Tibial nerve (tissue), 4 donors: ENCODE measurements around the gene SYCE1.

ENCODE experiments used
- EP300 ChIP-seq, 2 donors: sonication (generic); formaldehyde crosslinking; IDR thresholded peaks; one replicate each; pipeline ENCODE4 v1.6.1; 2017; ENCODE audit warnings: antibody characterized with exemption in 2 of 2, mild to moderate bottlenecking in 1 of 2
- POLR2A ChIP-seq, 2 donors: fragments of 450-650 bp; IDR thresholded peaks; one replicate each; pipeline ENCODE4 v1.6.1; 2017; ENCODE audit warnings: antibody characterized with exemption in 2 of 2, mild to moderate bottlenecking in 2 of 2, moderate library complexity in 2 of 2
- TF ChIP-seq, protein P1 (sequence below), 5 experiments: fragments of 200-600 bp in 3 of 5; fragments of 450-650 bp in 2 of 5; sonication (generic) in 3 of 5; IDR thresholded peaks; one replicate each; pipeline ENCODE4 v1.5.1; 2016 to 2019; ENCODE audit warnings: antibody characterized with exemption in 5 of 5, mild to moderate bottlenecking in 3 of 5, moderate library complexity in 2 of 5

DNA sequence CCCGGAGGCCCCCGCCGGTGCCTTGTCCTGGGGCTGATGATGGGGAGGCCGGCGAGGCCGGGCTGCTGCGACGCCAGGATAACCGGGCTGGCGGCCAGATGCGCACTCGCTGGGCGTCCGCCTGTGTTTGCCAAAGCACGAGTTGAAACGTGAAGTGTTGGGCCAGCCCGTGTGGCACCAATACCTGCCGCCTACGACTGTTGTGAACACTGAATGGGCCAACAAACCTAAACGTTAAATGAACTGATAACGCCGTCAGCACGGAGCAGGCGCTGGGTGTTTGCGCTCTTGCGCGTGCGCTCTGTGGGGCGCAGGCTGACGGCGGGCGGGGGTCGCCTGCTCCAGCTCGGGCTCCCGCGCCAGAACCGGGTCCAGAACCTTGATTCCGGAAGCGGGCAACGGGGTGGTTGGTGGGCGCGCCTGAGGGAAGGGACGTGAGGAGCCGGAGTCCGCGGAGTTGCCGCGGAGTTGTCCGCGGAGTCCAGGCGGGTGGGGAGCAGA lies 37.6 kb downstream of the SYCE1 start:
- TF ChIP-seq, protein P1, sequence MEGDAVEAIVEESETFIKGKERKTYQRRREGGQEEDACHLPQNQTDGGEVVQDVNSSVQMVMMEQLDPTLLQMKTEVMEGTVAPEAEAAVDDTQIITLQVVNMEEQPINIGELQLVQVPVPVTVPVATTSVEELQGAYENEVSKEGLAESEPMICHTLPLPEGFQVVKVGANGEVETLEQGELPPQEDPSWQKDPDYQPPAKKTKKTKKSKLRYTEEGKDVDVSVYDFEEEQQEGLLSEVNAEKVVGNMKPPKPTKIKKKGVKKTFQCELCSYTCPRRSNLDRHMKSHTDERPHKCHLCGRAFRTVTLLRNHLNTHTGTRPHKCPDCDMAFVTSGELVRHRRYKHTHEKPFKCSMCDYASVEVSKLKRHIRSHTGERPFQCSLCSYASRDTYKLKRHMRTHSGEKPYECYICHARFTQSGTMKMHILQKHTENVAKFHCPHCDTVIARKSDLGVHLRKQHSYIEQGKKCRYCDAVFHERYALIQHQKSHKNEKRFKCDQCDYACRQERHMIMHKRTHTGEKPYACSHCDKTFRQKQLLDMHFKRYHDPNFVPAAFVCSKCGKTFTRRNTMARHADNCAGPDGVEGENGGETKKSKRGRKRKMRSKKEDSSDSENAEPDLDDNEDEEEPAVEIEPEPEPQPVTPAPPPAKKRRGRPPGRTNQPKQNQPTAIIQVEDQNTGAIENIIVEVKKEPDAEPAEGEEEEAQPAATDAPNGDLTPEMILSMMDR (IDR thresholded peaks at IDR 0.05), result no peak
- TF ChIP-seq POLR2A (IDR thresholded peaks at IDR 0.05) (no peak), EP300 (IDR thresholded peaks at IDR 0.05) (no peak)
